Measurements from ENCODE around the gene CHTF18. TPM values are rescaled to one million over a fixed set of nuclear protein-coding genes. Genes with fewer than 3 reads are reported as not detected.

CHTF18 gene
- total RNA-seq, 1 donor from 2014 or later = 3.1 TPM

- peaks cover 19% of the 10 kb centered on the region for H3K4me1 ChIP-seq
- no peak for DNase-seq
- intact Hi-C loops (cut with micrococcal nuclease) = no loop called here
- TF ChIP-seq CTCF (IDR thresholded peaks at IDR 0.05; ENCODE audit: borderline replicate concordance) = no peak
- H3K4me3 ChIP-seq = no peak overlapping the region
- no peaks in the 10 kb centered on the region for H3K36me3 ChIP-seq
- H3K27ac ChIP-seq (replicated peaks) = no peak overlapping the region
- H3K27me3 ChIP-seq (ENCODE audit: low read depth) = peaks cover 15% of the 10 kb centered on the region
- no peaks in the 10 kb centered on the region for H3K9me3 ChIP-seq (replicated peaks)
These were observed 4.0 kb downstream of the CHTF18 start for GRCh38 chr16:792221-792995.

- intact Hi-C loops (cut with micrococcal nuclease) = no loop called here
These were observed 5.0 kb downstream of the CHTF18 start for GRCh38 chr16:793414-793813.

GRCh38 chr16:794091-794822 is 5.8 kb downstream of the CHTF18 start:
- no peak for DNase-seq
- Histone ChIP-seq H3K27ac (replicated peaks) (no peak overlapping the region), H3K4me3 (no peak overlapping the region), H3K4me1 (peaks cover 4% of the 10 kb centered on the region), H3K27me3 (ENCODE audit: low read depth) (peaks cover 30% of the 10 kb centered on the region), H3K9me3 (replicated peaks) (no peaks in the 10 kb centered on the region), H3K36me3 (no peaks in the 10 kb centered on the region)
- intact Hi-C loops (cut with micrococcal nuclease) = no loop called here
- TF ChIP-seq CTCF (IDR thresholded peaks at IDR 0.05; ENCODE audit: borderline replicate concordance) = no peak

More at GRCh38 chr16:793414-793813, 5.0 kb downstream of the CHTF18 start:
- DNase-seq = no peak
- Histone ChIP-seq H3K9me3 (replicated peaks) (no peaks in the 10 kb centered on the region), H3K27me3 (ENCODE audit: low read depth) (peaks cover 22% of the 10 kb centered on the region), H3K27ac (replicated peaks) (no peak overlapping the region), H3K4me3 (no peak overlapping the region), H3K4me1 (peaks cover 12% of the 10 kb centered on the region), H3K36me3 (no peaks in the 10 kb centered on the region)
- no peak for TF ChIP-seq CTCF (IDR thresholded peaks at IDR 0.05; ENCODE audit: borderline replicate concordance)

GRCh38 chr16:794853-795466 is 6.5 kb downstream of the CHTF18 start:
- no peak overlapping the region for H3K4me3 ChIP-seq
- H3K27ac ChIP-seq (replicated peaks) = no peak overlapping the region
- H3K36me3 ChIP-seq = no peaks in the 10 kb centered on the region
- no peaks in the 10 kb centered on the region for H3K9me3 ChIP-seq (replicated peaks)
- no peak for TF ChIP-seq CTCF (IDR thresholded peaks at IDR 0.05; ENCODE audit: borderline replicate concordance)
- intact Hi-C loops (cut with micrococcal nuclease) = no loop called here
- peaks cover 37% of the 10 kb centered on the region for H3K27me3 ChIP-seq (ENCODE audit: low read depth)
- no peaks in the 10 kb centered on the region for H3K4me1 ChIP-seq
- no peak for DNase-seq

- Histone ChIP-seq H3K27me3 (ENCODE audit: low read depth) (peaks cover 45% of the 10 kb centered on the region), H3K36me3 (no peaks in the 10 kb centered on the region), H3K27ac (replicated peaks) (no peak overlapping the region), H3K4me3 (no peak overlapping the region), H3K9me3 (replicated peaks) (no peaks in the 10 kb centered on the region), H3K4me1 (no peaks in the 10 kb centered on the region)
- DNase-seq = no peak
- intact Hi-C loops (cut with micrococcal nuclease) = no loop called here
- no peak for TF ChIP-seq CTCF (IDR thresholded peaks at IDR 0.05; ENCODE audit: borderline replicate concordance)
These were observed 7.3 kb downstream of the CHTF18 start for GRCh38 chr16:795580-796229.

All from left ventricle myocardium inferior (tissue), 1 donor.